Omental fat pad (tissue), 4 donors: ENCODE results near the gene ECI1. TPM values are rescaled to one million over a fixed set of nuclear protein-coding genes. Genes with fewer than 3 reads are reported as not detected.
"Not testable (repeated sequence)": the region's sequence is repeated elsewhere in the genome, so short reads cannot be mapped to it uniquely, and the experiment has no call there.

ENCODE experiments used
- ATAC-seq: fragments of 150-250 bp; one replicate; pipeline ENCODE4 v1.9.1; 2016; ENCODE audit warnings: mild to moderate bottlenecking, moderate library complexity; ENCODE audit not compliant: low FRiP score
- DNase-seq: peaks from one replicate; pipeline ENCODE4 v3.0.0-alpha.2; 2019; ENCODE audit warnings: low spot score
- total RNA-seq, 4 donors: library from RNA; depleted of rRNA; stranded (reverse); fragments of >200 nt; gene quantifications; one replicate each; pipeline ENCODE4 v1.1.0, GENCODE V29; 2016
- TF ChIP-seq, protein P1 (sequence below), 3 donors: fragments of 450-650 bp; IDR thresholded peaks; one replicate each; pipeline ENCODE4 v1.5.1; 2016 to 2017; ENCODE audit warnings: antibody characterized with exemption in 3 of 3, mild to moderate bottlenecking in 3 of 3, moderate library complexity in 2 of 3

Gene ECI1
- total RNA-seq, 4 donors from 2014 or later = 26.2 to 66.5 (median 38.4) TPM

DNA sequence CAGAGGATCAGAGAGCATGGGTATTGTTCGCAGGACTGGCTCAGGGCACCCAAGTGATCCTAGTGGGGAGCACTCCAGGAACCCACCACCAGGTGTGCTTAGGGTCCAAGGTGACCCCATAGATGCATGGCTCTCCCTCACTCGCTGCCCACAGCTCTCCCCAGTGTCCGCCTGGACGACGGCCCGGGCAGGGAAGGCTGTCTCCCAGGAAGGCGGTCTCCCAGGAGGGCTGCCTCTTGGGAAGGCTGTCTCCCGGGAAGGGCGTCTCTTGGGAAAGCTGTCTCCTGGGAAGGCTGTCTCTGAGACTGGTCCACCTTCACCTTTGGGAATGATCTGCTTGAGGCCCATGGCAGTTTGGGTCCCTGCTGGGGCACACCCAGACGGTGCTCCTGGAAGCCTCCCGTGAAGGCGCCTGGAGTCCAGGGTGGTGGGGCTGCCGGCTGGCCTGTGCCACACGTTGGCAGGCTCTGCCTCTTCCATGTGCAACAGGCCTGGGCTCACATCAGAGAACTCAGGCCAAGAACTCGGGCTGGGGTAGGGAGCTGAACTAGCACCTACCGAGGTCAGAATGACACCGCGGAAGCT lies 5.0 kb downstream of the ECI1 start:
- DNase-seq (no peak), ATAC-seq (no peak)
- TF ChIP-seq, protein P1, sequence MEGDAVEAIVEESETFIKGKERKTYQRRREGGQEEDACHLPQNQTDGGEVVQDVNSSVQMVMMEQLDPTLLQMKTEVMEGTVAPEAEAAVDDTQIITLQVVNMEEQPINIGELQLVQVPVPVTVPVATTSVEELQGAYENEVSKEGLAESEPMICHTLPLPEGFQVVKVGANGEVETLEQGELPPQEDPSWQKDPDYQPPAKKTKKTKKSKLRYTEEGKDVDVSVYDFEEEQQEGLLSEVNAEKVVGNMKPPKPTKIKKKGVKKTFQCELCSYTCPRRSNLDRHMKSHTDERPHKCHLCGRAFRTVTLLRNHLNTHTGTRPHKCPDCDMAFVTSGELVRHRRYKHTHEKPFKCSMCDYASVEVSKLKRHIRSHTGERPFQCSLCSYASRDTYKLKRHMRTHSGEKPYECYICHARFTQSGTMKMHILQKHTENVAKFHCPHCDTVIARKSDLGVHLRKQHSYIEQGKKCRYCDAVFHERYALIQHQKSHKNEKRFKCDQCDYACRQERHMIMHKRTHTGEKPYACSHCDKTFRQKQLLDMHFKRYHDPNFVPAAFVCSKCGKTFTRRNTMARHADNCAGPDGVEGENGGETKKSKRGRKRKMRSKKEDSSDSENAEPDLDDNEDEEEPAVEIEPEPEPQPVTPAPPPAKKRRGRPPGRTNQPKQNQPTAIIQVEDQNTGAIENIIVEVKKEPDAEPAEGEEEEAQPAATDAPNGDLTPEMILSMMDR (IDR thresholded peaks at IDR 0.05) = no peak

GRCh38 chr16:2244926-2245795 lies 6.2 kb downstream of the ECI1 start:
- DNase-seq (no peak), ATAC-seq (no peak)
- TF ChIP-seq, protein P1 (IDR thresholded peaks at IDR 0.05) = no peak

GRCh38 chr16:2244301-2244700 lies 7.1 kb downstream of the ECI1 start:
- TF ChIP-seq, protein P1 (IDR thresholded peaks at IDR 0.05) = no peak
- ATAC-seq (no peak), DNase-seq (no peak)

- DNase-seq (no peak), ATAC-seq (no peak)
- TF ChIP-seq, protein P1 (IDR thresholded peaks at IDR 0.05) = no peak
Observed at GRCh38 chr16:2243781-2244180, 7.6 kb downstream of the ECI1 start.

DNA sequence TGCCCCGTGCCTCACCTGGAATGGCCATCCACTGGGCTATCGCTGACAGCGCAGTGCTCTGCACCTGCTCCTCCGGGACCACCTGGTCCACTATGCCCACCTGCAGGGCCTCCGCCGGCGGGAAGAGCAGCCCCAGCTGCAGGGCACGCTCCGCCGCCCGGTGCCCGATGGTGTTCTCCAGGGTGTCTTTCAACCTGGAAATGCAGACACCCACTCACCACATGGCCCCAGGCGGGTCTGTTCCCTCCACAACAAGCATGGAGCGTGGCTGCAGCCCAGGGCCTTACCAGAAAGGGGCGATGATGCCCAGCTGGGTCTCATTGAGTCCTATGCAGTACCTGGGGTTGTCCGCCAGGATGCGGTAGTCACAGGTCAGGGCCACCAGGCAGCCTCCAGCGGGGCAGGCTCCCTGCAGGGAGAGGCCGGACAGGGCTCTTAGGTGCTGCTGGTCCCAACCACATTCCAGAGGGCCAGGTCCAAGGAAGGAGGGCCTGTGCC lies 8.3 kb downstream of the ECI1 start:
- DNase-seq (no peak), ATAC-seq (no peak)
- TF ChIP-seq, protein P1 (IDR thresholded peaks at IDR 0.05) = no peak

DNA sequence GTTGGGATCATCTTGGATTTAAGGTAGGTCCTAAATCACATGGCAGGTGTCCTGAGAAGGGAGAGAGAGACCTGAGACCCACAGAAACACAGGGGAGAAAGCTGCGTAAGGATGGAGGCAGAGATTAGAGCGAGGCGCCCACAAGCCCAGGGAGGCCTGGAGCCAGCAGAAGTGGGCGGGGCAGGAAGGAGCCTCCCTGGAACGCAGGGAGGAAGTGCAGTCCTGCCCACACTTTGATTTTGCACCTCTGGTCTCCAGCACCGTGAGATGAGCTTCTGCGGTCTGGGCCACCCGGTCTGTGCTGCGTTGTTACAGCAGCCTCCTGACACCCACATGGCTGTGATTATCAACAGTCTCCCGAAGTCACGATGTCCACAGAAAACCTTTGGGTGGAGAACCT lies 8.8 kb downstream of the ECI1 start:
- ATAC-seq = no peak
- no peak for DNase-seq
- TF ChIP-seq, protein P1 (IDR thresholded peaks at IDR 0.05) = no peak

- DNase-seq, ATAC-seq: not testable (repeated sequence)
Observed at GRCh38 chr16:2240331-2240730, 11.1 kb downstream of the ECI1 start.
